ENCODE data around the gene GREB1L. TPM values are rescaled to one million over a fixed set of nuclear protein-coding genes. Genes with fewer than 3 reads are reported as not detected.

GREB1L gene
- total and polyA plus RNA-seq, 2 donors (not counting 3 experiments of a cell fraction or from before 2014, with no cell fraction given): 0.22 to 0.41 TPM

DNA sequence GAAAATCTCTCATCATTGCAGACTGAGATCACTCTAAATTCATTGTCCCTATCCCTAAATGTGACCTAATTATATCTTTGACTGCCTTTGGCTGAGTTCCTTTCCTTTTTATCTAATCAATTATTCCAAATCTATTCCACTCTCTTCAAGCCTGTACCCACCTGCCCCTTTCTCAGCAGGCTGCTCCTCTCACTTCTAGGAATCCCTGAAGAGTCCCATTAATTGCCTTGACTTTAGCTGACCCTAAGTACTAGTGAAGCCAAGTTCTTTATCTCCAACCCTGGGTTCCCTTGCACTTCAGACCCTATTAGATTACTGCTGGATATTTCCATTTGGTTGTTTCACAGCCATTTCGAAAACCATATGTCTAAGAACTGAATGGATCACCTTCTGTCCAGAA, 102.8 kb downstream of the GREB1L start:
- ChIA-PET CTCF (no interaction called here), POLR2A (no interaction called here)
- FAIRE-seq (no peak), DNase-seq (ENCODE audit: low read depth, low spot score) (no peak)
- no TSS peak for BruUV-seq (replicated peaks)
- no peak overlapping the region for H3K9ac ChIP-seq (replicated peaks; ENCODE audit: extremely low read depth, insufficient read depth, low read length)
- H3K9me1 ChIP-seq (replicated peaks; ENCODE audit: control insufficient read depth, extremely low read depth, insufficient read depth, low read length): no peaks in the 10 kb centered on the region
- no peaks in the 10 kb centered on the region for H3K36me3 ChIP-seq (ENCODE audit: control insufficient read depth in 2 of 2, extremely low read depth in 1 of 2, insufficient read depth in 2 of 2, low read length in 2 of 2)
- TF ChIP-seq GATA2 (IDR thresholded peaks at IDR 0.05; ENCODE audit: insufficient read depth, insufficient read length, low read depth, low read length) (no peak), JUN (IDR thresholded peaks at IDR 0.05; ENCODE audit: borderline replicate concordance, insufficient read depth, insufficient read length, low read depth) (no peak), FOS (IDR thresholded peaks at IDR 0.05; ENCODE audit: borderline replicate concordance, insufficient read depth, low read length) (no peak), MYC (IDR thresholded peaks at IDR 0.05; ENCODE audit: low read depth, low read length) (no peak), POLR2A (IDR thresholded peaks at IDR 0.05; ENCODE audit: low read depth, low read length) (no peak), POLR2AphosphoS5 (IDR thresholded peaks at IDR 0.05; ENCODE audit: insufficient read depth, low read depth, low read length) (no peak), EZH2 (IDR thresholded peaks at IDR 0.05; ENCODE audit: borderline replicate concordance, low read depth, low read length, severe bottlenecking) (no peak)
- TF ChIP-seq, protein P1, sequence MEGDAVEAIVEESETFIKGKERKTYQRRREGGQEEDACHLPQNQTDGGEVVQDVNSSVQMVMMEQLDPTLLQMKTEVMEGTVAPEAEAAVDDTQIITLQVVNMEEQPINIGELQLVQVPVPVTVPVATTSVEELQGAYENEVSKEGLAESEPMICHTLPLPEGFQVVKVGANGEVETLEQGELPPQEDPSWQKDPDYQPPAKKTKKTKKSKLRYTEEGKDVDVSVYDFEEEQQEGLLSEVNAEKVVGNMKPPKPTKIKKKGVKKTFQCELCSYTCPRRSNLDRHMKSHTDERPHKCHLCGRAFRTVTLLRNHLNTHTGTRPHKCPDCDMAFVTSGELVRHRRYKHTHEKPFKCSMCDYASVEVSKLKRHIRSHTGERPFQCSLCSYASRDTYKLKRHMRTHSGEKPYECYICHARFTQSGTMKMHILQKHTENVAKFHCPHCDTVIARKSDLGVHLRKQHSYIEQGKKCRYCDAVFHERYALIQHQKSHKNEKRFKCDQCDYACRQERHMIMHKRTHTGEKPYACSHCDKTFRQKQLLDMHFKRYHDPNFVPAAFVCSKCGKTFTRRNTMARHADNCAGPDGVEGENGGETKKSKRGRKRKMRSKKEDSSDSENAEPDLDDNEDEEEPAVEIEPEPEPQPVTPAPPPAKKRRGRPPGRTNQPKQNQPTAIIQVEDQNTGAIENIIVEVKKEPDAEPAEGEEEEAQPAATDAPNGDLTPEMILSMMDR (IDR thresholded peaks at IDR 0.05; ENCODE audit: extremely low read depth in 1 of 2, insufficient read depth in 1 of 2, low read depth in 1 of 2, low read length in 2 of 2): no peak
- TF ChIP-seq, protein P2, sequence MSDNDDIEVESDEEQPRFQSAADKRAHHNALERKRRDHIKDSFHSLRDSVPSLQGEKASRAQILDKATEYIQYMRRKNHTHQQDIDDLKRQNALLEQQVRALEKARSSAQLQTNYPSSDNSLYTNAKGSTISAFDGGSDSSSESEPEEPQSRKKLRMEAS (IDR thresholded peaks at IDR 0.05; ENCODE audit: insufficient read depth, insufficient read length): no peak
- no peaks in the 10 kb centered on the region for H3K9me3 ChIP-seq (replicated peaks; ENCODE audit: control insufficient read depth, insufficient read depth, low read length)
- H3K4me3 ChIP-seq (replicated peaks in 1 of 3; ENCODE audit: insufficient read depth in 1 of 3, low read depth in 1 of 3, low read length in 3 of 3): no peak overlapping the region
- H3K79me2 ChIP-seq (ENCODE audit: control insufficient read depth, insufficient read depth, low read length): no peaks in the 10 kb centered on the region
- dilution Hi-C loops (cut with MboI; ENCODE audit: extremely low pct_ligation_motif_present, low sequenced_read_pairs): no loop called here
- H3K27ac ChIP-seq (ENCODE audit: insufficient read depth, low read depth, low read length): no peak overlapping the region
- H3K4me1 ChIP-seq (ENCODE audit: control insufficient read depth, extremely low read depth, insufficient read depth, low read length): peaks cover 8% of the 10 kb centered on the region
- no peak overlapping the region for H3K4me2 ChIP-seq (ENCODE audit: insufficient read depth, low read length)
- no peak overlapping the region for H2AFZ ChIP-seq (ENCODE audit: low read depth, low read length)
- H4K20me1 ChIP-seq (replicated peaks; ENCODE audit: control insufficient read depth, extremely low read depth, insufficient read depth, low read length): no peaks in the 10 kb centered on the region
- H3K27me3 ChIP-seq (ENCODE audit: control insufficient read depth in 2 of 2, insufficient read depth in 2 of 2, low read length in 2 of 2): peaks cover 2% of the 10 kb centered on the region in 2 experiments
- intact Hi-C loops (cut with micrococcal nuclease): no loop called here
